ENCODE data around the gene LAMB4. TPM values are rescaled to one million over a fixed set of nuclear protein-coding genes. Genes with fewer than 3 reads are reported as not detected.

LAMB4 gene
- total and polyA plus RNA-seq, 2 of the 8 experiments (the other 6 are each of a cell fraction or from before 2014, with no cell fraction given), result not detected

GRCh38 chr7:108072116-108072515 is 58.0 kb downstream of the LAMB4 start:
- TF ChIP-seq CREB1 (IDR thresholded peaks at IDR 0.05) (no peak), BACH1 (IDR thresholded peaks at IDR 0.05; ENCODE audit: low read length) (no peak), SP4 (IDR thresholded peaks at IDR 0.05; ENCODE audit: low read length) (no peak), JUN (IDR thresholded peaks at IDR 0.05; ENCODE audit: low read depth, low read length) (no peak), BRCA1 (IDR thresholded peaks at IDR 0.05; ENCODE audit: low read depth, low read length) (no peak), KDM1A (IDR thresholded peaks at IDR 0.05; ENCODE audit: borderline replicate concordance, low read length) (no peak)
- TF ChIP-seq, protein P1, sequence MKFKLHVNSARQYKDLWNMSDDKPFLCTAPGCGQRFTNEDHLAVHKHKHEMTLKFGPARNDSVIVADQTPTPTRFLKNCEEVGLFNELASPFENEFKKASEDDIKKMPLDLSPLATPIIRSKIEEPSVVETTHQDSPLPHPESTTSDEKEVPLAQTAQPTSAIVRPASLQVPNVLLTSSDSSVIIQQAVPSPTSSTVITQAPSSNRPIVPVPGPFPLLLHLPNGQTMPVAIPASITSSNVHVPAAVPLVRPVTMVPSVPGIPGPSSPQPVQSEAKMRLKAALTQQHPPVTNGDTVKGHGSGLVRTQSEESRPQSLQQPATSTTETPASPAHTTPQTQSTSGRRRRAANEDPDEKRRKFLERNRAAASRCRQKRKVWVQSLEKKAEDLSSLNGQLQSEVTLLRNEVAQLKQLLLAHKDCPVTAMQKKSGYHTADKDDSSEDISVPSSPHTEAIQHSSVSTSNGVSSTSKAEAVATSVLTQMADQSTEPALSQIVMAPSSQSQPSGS (IDR thresholded peaks at IDR 0.05; ENCODE audit: low read length), result no peak
- H3K18ac ChIP-seq (ENCODE audit: extremely low read depth, low read length), result no peak overlapping the region
- no peak overlapping the region for H4K91ac ChIP-seq (replicated peaks; ENCODE audit: insufficient read length, low read length)
- H3K4me3 ChIP-seq (ENCODE audit: extremely low read depth in 1 of 4, insufficient read depth in 2 of 4, low read depth in 3 of 4, low read length in 4 of 4), result no peak overlapping the region
- no peak overlapping the region for H3K56ac ChIP-seq (replicated peaks; ENCODE audit: insufficient read length, low read depth, low read length)
- no peak overlapping the region for H3K4ac ChIP-seq (replicated peaks; ENCODE audit: insufficient read length, low read depth, low read length)
- H4K5ac ChIP-seq (ENCODE audit: insufficient read length, low read depth, low read length), result no peak overlapping the region
- H2BK12ac ChIP-seq (ENCODE audit: low read depth, low read length), result no peak overlapping the region
- WGBS, 2 experiments (ENCODE audit: extremely low coverage in 1 of 2, insufficient coverage in 1 of 2, insufficient read length in 1 of 2, insufficient replicate concordance in 2 of 2, low coverage in 1 of 2, low lambda C conversion rate in 2 of 2, missing lambda C conversion rate in 1 of 2), result 87% methylated on average over 2 of the region's 2 CpGs; no CpG with 5 or more reads in 1 of the 2 experiments
- DNase-seq (ENCODE audit: low read depth in 1 of 2, low spot score in 2 of 2) (no peak), FAIRE-seq (no peak)
- H4K20me1 ChIP-seq (replicated peaks in 1 of 2; ENCODE audit: control insufficient read depth in 1 of 2, insufficient read depth in 2 of 2, low read length in 2 of 2), result no peaks in the 10 kb centered on the region
- H2BK5ac ChIP-seq (ENCODE audit: low read depth, low read length), result no peak overlapping the region
- no peak overlapping the region for H2AK5ac ChIP-seq (ENCODE audit: low read depth, low read length)
- H3K4me2 ChIP-seq (ENCODE audit: insufficient read depth in 1 of 2, low read depth in 2 of 2, low read length in 2 of 2), result no peak overlapping the region
- no peak overlapping the region for H2BK20ac ChIP-seq (ENCODE audit: low read length)
- no peaks in the 10 kb centered on the region for H3K23me2 ChIP-seq (ENCODE audit: low read depth, low read length)
- H3K79me2 ChIP-seq (ENCODE audit: control insufficient read depth in 1 of 2, insufficient read depth in 2 of 2, low read length in 2 of 2), result no peaks in the 10 kb centered on the region
- ChIA-PET POLR2A (ENCODE audit: partially characterized antibody) (no interaction called here), CTCF (ENCODE audit: partially characterized antibody) (no interaction called here)
- H3K9me3 ChIP-seq (ENCODE audit: insufficient read depth in 2 of 2, low read depth in 1 of 2, low read length in 1 of 2), result no peaks in the 10 kb centered on the region
- H3K79me1 ChIP-seq (ENCODE audit: low read depth, low read length), result no peaks in the 10 kb centered on the region
- H3K4me1 ChIP-seq (replicated peaks in 1 of 4; ENCODE audit: control insufficient read depth in 3 of 4, insufficient read depth in 4 of 4, low read length in 3 of 4), result no peaks in the 10 kb centered on the region
- H3K36me3 ChIP-seq (ENCODE audit: control insufficient read depth in 2 of 4, insufficient read depth in 4 of 4, low read length in 3 of 4), result no peaks in the 10 kb centered on the region
- H3K27me3 ChIP-seq (replicated peaks in 1 of 4; ENCODE audit: control insufficient read depth in 3 of 4, extremely low read depth in 1 of 4, insufficient read depth in 3 of 4, low read length in 3 of 4), result no peaks in the 10 kb centered on the region
- no peak overlapping the region for H3K9ac ChIP-seq (replicated peaks in 1 of 4; ENCODE audit: extremely low read depth in 1 of 4, low read depth in 3 of 4, low read length in 3 of 4)
- H3K27ac ChIP-seq (ENCODE audit: low read depth, low read length), result no peak overlapping the region
- no peak overlapping the region for H3K23ac ChIP-seq (ENCODE audit: insufficient read length)
- no peak overlapping the region for H3K14ac ChIP-seq (ENCODE audit: insufficient read length)
- no peak overlapping the region for H2BK15ac ChIP-seq (ENCODE audit: low read length)
- no peak overlapping the region for H2AFZ ChIP-seq (ENCODE audit: low read length)
- H2BK120ac ChIP-seq (replicated peaks; ENCODE audit: low read depth, low read length), result no peak overlapping the region
- no peak overlapping the region for H4K8ac ChIP-seq (ENCODE audit: extremely low read depth, insufficient read depth, low read length)

Measured in H1 (cell line).